SU-DHL-6 (cell line): ENCODE measurements around the gene DPH1.

ENCODE experiments used
- EZH2phosphoT487 ChIP-seq: fragments of 200-600 bp; sonication (generic), shearing (Covaris generic); conservative IDR thresholded peaks from 2 replicates; pipeline ENCODE4 v1.6.1; 2018; ENCODE audit warnings: mild to moderate bottlenecking, antibody characterized with exemption, low read length, moderate library complexity, mixed read lengths
- TF ChIP-seq, protein P1 (sequence below): fragments of 200-600 bp; sonication (generic); IDR thresholded peaks from one replicate; pipeline ENCODE4 v1.5.1; 2017; ENCODE audit warnings: antibody characterized with exemption, mild to moderate bottlenecking, low read length, moderate library complexity; ENCODE audit not compliant: insufficient read depth, poor library complexity, severe bottlenecking

DNA sequence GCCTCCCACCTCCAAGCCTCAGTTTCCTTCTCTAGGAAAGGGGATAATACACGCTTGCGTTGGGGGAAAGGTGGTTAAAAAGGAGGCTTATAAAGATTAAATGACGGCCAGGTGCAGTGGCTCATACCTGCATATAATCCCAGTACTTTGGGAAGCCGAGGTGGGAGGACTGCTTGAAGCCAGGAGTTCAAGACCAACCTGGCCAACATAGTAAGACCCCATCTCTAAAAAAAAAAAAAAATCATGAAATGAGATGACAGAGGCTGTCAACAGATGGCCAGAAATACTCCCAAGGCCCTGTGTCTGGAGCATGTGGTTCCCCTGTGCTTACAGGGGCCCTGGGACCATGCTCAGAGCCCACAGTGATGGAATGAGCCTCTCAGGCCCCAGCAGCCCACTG lies 35.2 kb upstream of the DPH1 start:
- TF ChIP-seq, protein P1, sequence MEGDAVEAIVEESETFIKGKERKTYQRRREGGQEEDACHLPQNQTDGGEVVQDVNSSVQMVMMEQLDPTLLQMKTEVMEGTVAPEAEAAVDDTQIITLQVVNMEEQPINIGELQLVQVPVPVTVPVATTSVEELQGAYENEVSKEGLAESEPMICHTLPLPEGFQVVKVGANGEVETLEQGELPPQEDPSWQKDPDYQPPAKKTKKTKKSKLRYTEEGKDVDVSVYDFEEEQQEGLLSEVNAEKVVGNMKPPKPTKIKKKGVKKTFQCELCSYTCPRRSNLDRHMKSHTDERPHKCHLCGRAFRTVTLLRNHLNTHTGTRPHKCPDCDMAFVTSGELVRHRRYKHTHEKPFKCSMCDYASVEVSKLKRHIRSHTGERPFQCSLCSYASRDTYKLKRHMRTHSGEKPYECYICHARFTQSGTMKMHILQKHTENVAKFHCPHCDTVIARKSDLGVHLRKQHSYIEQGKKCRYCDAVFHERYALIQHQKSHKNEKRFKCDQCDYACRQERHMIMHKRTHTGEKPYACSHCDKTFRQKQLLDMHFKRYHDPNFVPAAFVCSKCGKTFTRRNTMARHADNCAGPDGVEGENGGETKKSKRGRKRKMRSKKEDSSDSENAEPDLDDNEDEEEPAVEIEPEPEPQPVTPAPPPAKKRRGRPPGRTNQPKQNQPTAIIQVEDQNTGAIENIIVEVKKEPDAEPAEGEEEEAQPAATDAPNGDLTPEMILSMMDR, result no peak
- no peak for TF ChIP-seq EZH2phosphoT487
